ENCODE data around the gene GSTM2.

GSTM2 gene

DNA sequence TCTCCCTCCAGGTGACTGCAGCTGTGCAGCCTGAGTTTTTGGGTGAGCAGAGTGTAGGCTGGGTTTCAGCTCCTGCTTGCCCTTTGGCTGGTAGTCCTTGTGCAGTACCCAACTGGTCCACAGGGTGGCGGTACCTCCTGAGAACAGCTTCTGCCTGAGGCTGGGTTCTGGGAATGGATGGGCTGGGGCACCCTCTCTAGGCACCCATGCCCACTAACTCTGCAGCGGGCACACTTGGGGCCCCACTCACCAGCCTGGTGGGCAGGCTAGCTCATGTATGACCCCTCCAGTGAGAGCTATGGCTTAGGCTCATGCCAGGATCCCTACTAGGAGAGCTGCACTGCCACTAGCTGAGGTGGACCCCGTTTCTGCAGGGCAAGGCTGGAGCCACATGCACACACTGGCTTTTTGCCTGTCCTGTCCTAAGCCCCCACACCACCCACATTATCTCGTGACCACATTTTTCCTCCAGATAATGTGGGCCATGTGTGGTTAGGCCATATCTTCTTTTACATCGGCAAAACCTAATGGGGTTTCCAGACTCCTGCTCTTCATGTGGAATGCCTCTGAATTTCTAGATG, 27.5 kb upstream of the GSTM2 start:
- no peak overlapping the region for H3K4me3 ChIP-seq (replicated peaks in 1 of 2; ENCODE audit: low read depth in 2 of 2, low read length in 2 of 2)
- TF ChIP-seq, protein P1, sequence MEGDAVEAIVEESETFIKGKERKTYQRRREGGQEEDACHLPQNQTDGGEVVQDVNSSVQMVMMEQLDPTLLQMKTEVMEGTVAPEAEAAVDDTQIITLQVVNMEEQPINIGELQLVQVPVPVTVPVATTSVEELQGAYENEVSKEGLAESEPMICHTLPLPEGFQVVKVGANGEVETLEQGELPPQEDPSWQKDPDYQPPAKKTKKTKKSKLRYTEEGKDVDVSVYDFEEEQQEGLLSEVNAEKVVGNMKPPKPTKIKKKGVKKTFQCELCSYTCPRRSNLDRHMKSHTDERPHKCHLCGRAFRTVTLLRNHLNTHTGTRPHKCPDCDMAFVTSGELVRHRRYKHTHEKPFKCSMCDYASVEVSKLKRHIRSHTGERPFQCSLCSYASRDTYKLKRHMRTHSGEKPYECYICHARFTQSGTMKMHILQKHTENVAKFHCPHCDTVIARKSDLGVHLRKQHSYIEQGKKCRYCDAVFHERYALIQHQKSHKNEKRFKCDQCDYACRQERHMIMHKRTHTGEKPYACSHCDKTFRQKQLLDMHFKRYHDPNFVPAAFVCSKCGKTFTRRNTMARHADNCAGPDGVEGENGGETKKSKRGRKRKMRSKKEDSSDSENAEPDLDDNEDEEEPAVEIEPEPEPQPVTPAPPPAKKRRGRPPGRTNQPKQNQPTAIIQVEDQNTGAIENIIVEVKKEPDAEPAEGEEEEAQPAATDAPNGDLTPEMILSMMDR (IDR thresholded peaks at IDR 0.05; ENCODE audit: low read depth, low read length): peak; percentile 96
- peak; percentile 75 to 80 for DNase-seq (ENCODE audit: low read depth in 2 of 2)

DNA sequence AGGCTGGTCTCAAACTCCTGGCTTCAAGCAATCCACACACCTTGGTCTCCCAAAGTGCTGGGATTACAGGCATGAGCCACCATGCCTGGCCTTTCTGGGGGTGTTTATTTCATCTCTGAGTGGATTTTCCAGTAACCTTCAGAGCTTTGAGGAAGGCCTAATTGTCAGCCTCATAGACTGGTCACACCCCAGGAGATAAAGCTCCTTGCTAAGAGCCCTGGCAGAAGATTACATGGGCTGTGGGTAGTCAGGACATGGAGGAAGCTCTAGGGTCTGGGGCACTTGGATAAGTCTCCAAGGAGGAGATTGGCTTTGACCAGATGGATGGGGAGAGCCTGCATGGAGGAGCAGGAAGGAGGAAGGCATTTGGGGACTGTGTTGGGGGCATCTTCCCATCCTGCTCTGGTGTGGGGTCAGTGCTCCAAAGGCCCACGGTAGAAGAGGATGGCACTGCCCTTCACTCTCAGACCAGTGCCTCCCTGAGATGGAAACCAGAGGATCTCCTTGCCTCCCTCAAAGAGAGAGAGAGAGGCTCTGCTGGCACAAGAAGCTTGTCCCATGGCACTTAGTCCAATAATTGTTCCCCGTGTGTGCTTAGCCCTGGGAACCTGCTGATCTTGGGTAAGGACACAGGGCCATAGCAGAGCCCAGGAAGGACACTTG, 26.6 kb upstream of the GSTM2 start:
- no peak overlapping the region for H3K4me3 ChIP-seq (replicated peaks in 1 of 2; ENCODE audit: low read depth in 2 of 2, low read length in 2 of 2)
- DNase-seq (ENCODE audit: low read depth in 2 of 2): no peak
- TF ChIP-seq, protein P1 (IDR thresholded peaks at IDR 0.05; ENCODE audit: low read depth, low read length): no peak

DNA sequence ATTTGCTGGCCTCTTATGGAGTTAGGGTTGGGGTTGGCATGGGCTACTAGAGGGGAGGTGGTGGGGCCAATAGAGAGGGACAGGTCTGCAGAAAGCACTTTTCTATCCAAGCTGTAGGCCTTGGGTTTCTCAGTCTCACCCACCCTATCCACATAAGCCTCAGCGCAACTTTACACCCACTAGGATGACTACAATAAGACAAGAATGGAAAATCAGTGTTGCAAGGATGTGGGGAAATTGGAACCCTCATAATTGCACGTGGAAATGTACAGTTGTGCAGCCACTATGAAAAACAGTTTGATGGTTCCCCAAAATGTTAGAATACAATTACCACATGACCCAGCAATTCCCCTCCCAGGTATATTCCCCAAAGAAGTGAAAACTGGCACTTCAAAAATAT, 26.0 kb upstream of the GSTM2 start:
- no peak for DNase-seq (ENCODE audit: low read depth in 2 of 2)
- TF ChIP-seq, protein P1 (IDR thresholded peaks at IDR 0.05; ENCODE audit: low read depth, low read length): no peak
- no peak overlapping the region for H3K4me3 ChIP-seq (replicated peaks in 1 of 2; ENCODE audit: low read depth in 2 of 2, low read length in 2 of 2)

DNA sequence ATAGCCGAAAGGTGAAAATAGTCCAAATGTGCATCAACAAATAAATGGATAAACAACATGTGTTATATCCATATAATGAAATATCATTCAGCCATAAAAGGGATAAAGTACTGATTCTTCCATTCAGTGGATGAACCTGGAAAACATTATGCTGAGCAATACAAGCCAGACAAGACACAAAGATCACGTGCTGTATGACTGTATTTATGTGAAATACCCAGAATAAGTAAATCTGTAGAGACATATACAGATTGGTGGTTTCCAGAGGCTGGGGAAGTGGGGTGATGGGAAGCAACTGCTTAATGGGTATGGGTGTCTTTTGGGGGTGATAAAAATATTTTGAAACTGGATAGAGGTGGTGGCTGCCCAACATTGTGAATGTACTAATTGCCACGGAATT, 25.2 kb upstream of the GSTM2 start:
- peak in 1 of 2 donors; percentile 28 for DNase-seq (ENCODE audit: low read depth in 2 of 2)
- TF ChIP-seq, protein P1 (IDR thresholded peaks at IDR 0.05; ENCODE audit: low read depth, low read length): no peak
- H3K4me3 ChIP-seq (replicated peaks in 1 of 2; ENCODE audit: low read depth in 2 of 2, low read length in 2 of 2): no peak overlapping the region

DNA sequence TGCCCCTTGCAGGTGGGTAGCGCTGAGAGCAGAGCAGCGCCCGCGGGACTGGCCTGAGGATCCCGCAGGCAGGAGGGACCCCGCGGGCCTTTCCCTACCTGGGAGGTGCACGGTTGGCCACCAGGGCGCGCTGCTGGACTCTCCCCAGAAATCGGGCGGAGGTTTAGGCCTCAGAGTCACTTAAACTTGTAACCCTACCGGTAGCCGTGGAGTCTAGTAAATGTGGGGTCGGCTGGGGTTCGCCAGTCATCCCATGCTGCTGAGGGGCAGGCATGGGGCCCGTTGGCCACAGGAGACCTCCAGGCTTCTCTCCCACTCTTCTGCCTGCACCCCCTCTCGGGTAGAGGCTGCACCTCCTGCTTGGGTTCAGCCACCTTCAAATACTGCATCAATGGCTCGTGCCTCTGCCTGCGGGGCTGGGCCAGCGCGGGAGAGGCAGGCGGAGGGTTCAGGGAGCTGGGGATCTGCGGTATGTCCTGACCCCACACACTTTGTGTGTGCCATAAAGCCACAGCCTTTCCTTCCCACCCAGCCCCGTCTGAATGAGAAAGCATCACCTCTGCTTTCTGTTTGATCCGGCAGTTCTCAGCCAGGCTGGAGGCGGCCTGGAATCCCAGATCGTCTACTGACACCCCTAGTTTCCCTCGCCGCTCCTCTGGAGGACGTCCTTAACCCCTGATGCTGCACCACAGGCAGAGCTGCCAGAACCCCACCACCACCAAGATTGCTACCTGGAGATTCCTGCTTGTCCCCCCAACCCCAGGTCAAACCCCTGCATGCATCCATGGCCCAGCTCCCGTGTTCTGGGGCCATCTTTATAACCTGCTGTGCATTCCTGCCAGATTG, 24.2 kb upstream of the GSTM2 start:
- peak; percentile 79 to 82 for DNase-seq (ENCODE audit: low read depth in 2 of 2)
- TF ChIP-seq, protein P1 (IDR thresholded peaks at IDR 0.05; ENCODE audit: low read depth, low read length): peak; percentile 94
- no peak overlapping the region for H3K4me3 ChIP-seq (replicated peaks in 1 of 2; ENCODE audit: low read depth in 2 of 2, low read length in 2 of 2)

DNA sequence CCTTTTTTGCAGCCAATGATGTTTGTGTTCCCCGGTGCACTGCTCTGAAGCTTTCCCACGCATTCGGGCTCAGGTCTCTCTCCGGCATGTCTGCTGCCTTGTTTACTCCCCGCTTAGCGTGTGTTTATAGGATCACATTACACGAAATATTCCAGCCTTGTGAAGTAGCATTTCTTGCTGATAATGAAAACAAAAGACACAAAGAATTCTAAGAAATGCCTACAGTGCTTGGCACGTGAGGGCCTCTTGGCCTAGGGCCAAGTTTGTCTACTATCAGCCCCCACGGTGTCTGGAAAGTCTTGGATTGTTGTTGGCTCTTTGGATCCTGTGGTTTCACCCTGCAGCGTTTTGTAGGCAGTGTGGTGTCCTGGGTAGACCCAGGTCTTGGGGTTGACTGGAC, 23.2 kb upstream of the GSTM2 start:
- TF ChIP-seq, protein P1 (IDR thresholded peaks at IDR 0.05; ENCODE audit: low read depth, low read length): no peak
- no peak for DNase-seq (ENCODE audit: low read depth in 2 of 2)
- H3K4me3 ChIP-seq (replicated peaks in 1 of 2; ENCODE audit: low read depth in 2 of 2, low read length in 2 of 2): no peak overlapping the region
